Heart right ventricle (tissue), 16 donors: Measurements from ENCODE around the gene KIF6. TPM values are rescaled to one million over a fixed set of nuclear protein-coding genes. Genes with fewer than 3 reads are reported as not detected.

Source experiments
- ATAC-seq, 8 donors: fragments of 200-7000 bp; cut with Tn5 transposase; one replicate each; pipeline ENCODE4 v1.9.1; 2020; ENCODE audit warnings: mild to moderate bottlenecking in 8 of 8, moderate library complexity in 8 of 8, moderate number of reproducible peaks in 1 of 8
- DNase-seq, 2 donors: peaks; one replicate each; pipeline ENCODE4 v3.0.0-alpha.2; 2020
- H3K27ac ChIP-seq, 10 donors: fragments of 200-600 bp; sonication (generic) in 2 of 10; one replicate each; pipeline versions ENCODE4 v1.5.0 to v1.8.0; 2020 to 2022; ENCODE audit warnings: mild to moderate bottlenecking in 3 of 10
- H3K27me3 ChIP-seq, 7 donors: fragments of 200-600 bp; one replicate each; pipeline ENCODE4 v1.8.0; 2021 to 2022; ENCODE audit warnings: mild to moderate bottlenecking in 2 of 7
- H3K36me3 ChIP-seq, 9 donors: fragments of 200-600 bp; sonication (generic) in 1 of 9; one replicate each; pipeline versions ENCODE4 v1.5.0 to v1.8.0; 2020 to 2022; ENCODE audit warnings: mild to moderate bottlenecking in 2 of 9
- H3K4me1 ChIP-seq, 9 donors: fragments of 200-600 bp; sonication (generic) in 1 of 9; one replicate each; pipeline versions ENCODE4 v1.5.0 to v1.8.0; 2020 to 2022; ENCODE audit warnings: mild to moderate bottlenecking in 4 of 9
- H3K4me3 ChIP-seq, 10 donors: fragments of 200-600 bp; sonication (generic) in 2 of 10; one replicate each; pipeline versions ENCODE4 v1.5.0 to v1.8.0; 2020 to 2022; ENCODE audit warnings: mild to moderate bottlenecking in 7 of 10, moderate library complexity in 2 of 10
- H3K9me3 ChIP-seq, 11 donors: fragments of 200-600 bp in 10 of 11; sonication (generic) in 2 of 11; one replicate each; pipeline versions ENCODE4 v1.5.0 to v1.8.0; 2013 to 2022; ENCODE audit warnings: mild to moderate bottlenecking in 2 of 11, control low read depth in 1 of 11, moderate library complexity in 1 of 11
- WGBS, 2 donors: extraction: QIAGEN DNeasy Blood & Tissue Kit; methylation state at CpG; one replicate each; pipeline ENCODE4 v1.1.7; 2013; ENCODE audit warnings: inconsistent platforms in 1 of 2; 5-methylcytosine and 5-hydroxymethylcytosine counted together
- intact Hi-C, 10 donors: fragments of 100-400 bp; cut with DNase I; formaldehyde crosslinking; loops; one replicate each; pipeline versions ENCODE4 v1.11.1 to v1.14.2; 2022
- polyA plus RNA-seq, 2 donors: library from polyadenylated mRNA; stranded (reverse); fragments of 200-250 nt; gene quantifications; one replicate each; pipeline ENCODE4 v1.2.3, GENCODE V29; 2013
- total RNA-seq, 10 donors: library from RNA; stranded (reverse); fragmentation: NEBNext Ultra II Directional in 3 of 10; extraction: Animal tissue kit (Norgen Biotek cat#: 25700) in 3 of 10; gene quantifications; one replicate each; pipeline versions ENCODE4 v1.2.1 to v1.2.4, GENCODE V29; 2021 to 2023
- TF ChIP-seq, protein P1 (sequence below), 9 donors: fragments of 200-600 bp; sonication (generic) in 2 of 9; IDR thresholded peaks; one replicate each; pipeline versions ENCODE4 v1.5.0 to v1.8.0; 2021 to 2022; ENCODE audit warnings: antibody characterized with exemption in 9 of 9, mild to moderate bottlenecking in 5 of 9, moderate library complexity in 1 of 9
- donor health status: Arrhythmogenic right ventricular cardiomyopathy.
- donor health status: ischemic (EF 13 %, LVEDD 7.1; RV severe dilation, severe dysfunction).
- donor health status: healthy with polysubstance abuse.
- donor health status: DM: no; HTN: yes; CAD: no.
- donor health status: DM: no; HTN: no; CAD: no.
- donor health status: ischemic (EF 25% LVEDD 6.9; RV normal size, moderate dysfunction).
- donor health status: ischemic (EF 25% LVEDD 5.7; RV mildly dilated, moderate dysfunction).
- donor health status: healthy.
- donor health status: DM: yes; HTN: yes; CAD: no.
- donor health status: Ischemic cardiomyopathy.
- donor health status: ischemic (EF 35%, LVEDD 5.7; RV mildly dilated, moderate dysfunction).
- donor health status: nonischemic (EF 11% LVEDD 7.7; RV severe dilation, severe dysfunction).
- donor health status: DM: yes; HTN: yes; CAD: no.
- donor health status: PGD.
- donor health status: ischemic (EF 29% LVEDD 5.4; RV normal size, mild dysfunction).
- donor health status: nonischemic (EF 23%, LVEDD 6.1; RV moderate dilation, normal function).

KIF6 gene
- total and polyA plus RNA-seq, 12 donors: 0.01 to 1.6 (median 0.45) TPM; not detected in 2

DNA sequence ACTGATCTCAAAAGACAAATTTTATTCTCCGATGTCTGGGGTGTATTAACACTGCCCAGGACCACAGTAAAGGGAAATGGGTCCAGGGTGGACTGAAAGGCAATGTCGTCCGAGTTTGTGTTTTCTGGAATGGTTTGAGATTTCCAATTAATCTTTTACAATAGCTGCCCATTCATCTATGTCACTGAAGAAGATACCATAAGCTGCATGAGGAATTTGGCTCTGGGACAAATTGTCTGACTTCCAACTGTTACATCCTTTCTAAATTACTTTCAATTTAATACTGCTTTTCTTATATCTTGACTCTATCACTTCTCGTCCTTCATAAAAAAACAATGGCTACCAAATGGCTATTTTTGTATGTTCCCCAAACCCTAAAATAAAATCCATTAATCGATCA, 272.0 kb downstream of the KIF6 start:
- no peaks in the 10 kb centered on the region for H3K27me3 ChIP-seq
- H3K4me1 ChIP-seq: no peaks in the 10 kb centered on the region
- no peak overlapping the region for H3K27ac ChIP-seq
- DNase-seq (no peak), ATAC-seq (no peak)
- WGBS, 2 donors: 55 to 62% methylated on average over 5 of the region's 5 CpGs
- no peaks in the 10 kb centered on the region for H3K36me3 ChIP-seq
- TF ChIP-seq, protein P1, sequence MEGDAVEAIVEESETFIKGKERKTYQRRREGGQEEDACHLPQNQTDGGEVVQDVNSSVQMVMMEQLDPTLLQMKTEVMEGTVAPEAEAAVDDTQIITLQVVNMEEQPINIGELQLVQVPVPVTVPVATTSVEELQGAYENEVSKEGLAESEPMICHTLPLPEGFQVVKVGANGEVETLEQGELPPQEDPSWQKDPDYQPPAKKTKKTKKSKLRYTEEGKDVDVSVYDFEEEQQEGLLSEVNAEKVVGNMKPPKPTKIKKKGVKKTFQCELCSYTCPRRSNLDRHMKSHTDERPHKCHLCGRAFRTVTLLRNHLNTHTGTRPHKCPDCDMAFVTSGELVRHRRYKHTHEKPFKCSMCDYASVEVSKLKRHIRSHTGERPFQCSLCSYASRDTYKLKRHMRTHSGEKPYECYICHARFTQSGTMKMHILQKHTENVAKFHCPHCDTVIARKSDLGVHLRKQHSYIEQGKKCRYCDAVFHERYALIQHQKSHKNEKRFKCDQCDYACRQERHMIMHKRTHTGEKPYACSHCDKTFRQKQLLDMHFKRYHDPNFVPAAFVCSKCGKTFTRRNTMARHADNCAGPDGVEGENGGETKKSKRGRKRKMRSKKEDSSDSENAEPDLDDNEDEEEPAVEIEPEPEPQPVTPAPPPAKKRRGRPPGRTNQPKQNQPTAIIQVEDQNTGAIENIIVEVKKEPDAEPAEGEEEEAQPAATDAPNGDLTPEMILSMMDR (IDR thresholded peaks at IDR 0.05): no peak
- peaks cover 0 to 9% (median 0%) of the 10 kb centered on the region in 11 donors for H3K9me3 ChIP-seq
- intact Hi-C loops: no loop called here
- no peak overlapping the region for H3K4me3 ChIP-seq

DNA sequence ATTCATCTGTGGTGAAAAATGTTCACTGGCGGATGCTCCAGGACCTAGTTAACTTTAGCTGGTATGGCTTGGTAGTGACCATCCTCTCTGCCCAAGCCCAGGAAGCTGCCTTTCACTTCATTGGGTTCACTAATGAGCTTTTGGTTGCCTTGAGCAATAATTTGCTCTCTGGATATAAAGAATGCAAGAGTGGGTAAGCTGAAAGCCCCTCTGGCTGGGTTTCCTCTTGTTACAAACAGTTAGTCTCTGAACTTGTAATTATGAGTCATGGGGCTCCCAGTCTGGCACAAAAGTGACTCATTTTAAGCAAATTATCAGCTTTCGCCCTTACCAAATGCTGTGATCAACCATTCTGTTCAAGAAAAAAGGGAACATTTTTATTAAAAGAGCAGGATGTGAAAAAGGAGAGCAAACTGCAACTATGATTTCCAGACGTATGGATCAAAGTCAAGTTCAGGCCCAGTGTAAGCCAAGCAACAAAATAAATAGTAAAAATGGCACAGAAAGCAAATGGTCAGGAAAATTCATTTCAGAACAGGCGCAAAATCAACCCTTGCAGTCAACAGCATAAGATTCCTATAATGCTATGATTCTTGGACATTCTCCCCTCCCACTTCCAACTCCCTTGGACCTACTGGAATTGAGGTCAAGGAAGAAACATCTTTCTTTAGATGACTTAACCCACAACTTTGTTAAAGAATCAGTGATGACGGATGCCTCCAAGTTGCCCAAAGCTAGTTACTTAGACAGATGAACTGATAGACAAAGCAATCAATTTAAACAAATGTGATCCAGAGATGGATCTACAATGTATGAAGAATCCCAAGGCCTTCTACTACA, 272.7 kb downstream of the KIF6 start:
- H3K4me1 ChIP-seq: no peaks in the 10 kb centered on the region
- WGBS, 2 donors: 89 to 95% methylated on average over 5 of the region's 5 CpGs
- DNase-seq (no peak), ATAC-seq (no peak)
- no peak overlapping the region for H3K27ac ChIP-seq
- H3K4me3 ChIP-seq: no peak overlapping the region
- H3K36me3 ChIP-seq: no peaks in the 10 kb centered on the region
- peaks cover 0 to 9% (median 0%) of the 10 kb centered on the region in 11 donors for H3K9me3 ChIP-seq
- TF ChIP-seq, protein P1 (IDR thresholded peaks at IDR 0.05): no peak
- H3K27me3 ChIP-seq: no peaks in the 10 kb centered on the region
- intact Hi-C loops: no loop called here

DNA sequence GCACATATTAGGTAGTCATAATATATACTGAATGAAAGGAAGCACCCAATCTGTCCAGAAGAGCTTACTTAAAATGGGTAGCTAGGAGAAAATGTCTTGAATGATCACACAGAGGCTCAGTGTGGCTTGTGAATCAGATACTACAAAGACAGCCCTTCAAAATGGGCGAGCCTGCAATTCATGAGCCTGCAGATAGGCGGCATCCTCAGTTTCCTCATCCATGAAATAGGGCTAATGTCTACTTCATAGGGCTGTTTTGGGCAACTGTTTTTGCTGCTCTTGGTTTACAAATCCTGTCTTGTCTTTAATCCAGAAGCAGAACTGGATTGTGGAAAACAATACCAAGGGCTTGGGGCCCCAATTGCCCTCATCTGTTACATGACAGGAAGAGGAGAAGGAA, 273.4 kb downstream of the KIF6 start:
- intact Hi-C loops: no loop called here
- no peak for DNase-seq
- Histone ChIP-seq H3K4me3 (no peak overlapping the region), H3K36me3 (no peaks in the 10 kb centered on the region), H3K27ac (no peak overlapping the region), H3K4me1 (no peaks in the 10 kb centered on the region), H3K9me3 (peaks cover 0 to 9% (median 0%) of the 10 kb centered on the region in 11 donors), H3K27me3 (no peaks in the 10 kb centered on the region)
- WGBS, 2 donors: 62 to 75% methylated on average over 2 of the region's 2 CpGs
- ATAC-seq: no peak
- TF ChIP-seq, protein P1 (IDR thresholded peaks at IDR 0.05): peak in 2 of 9 donors; percentile 11 to 20

DNA sequence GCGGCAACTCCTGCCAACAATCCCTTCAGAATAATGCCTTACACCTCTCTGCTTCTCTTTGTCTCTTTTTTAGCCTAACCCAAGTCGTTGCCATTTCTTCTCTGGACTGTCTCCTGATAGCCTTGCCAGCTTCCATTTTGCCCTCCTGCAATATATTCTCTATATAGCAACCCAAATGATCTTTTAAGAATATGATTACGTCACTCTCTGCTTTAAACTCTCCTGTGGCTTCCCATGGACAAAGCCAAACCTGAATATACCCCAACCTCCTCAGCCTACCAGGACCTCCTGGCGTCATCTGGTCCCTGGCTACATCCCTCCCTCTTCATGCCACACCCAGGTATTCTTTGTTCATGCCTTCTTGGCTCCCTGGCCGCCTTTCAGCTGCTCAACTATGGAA, 276.2 kb downstream of the KIF6 start:
- Histone ChIP-seq H3K27me3 (no peaks in the 10 kb centered on the region), H3K9me3 (peaks cover 0 to 6% (median 0%) of the 10 kb centered on the region in 11 donors), H3K36me3 (no peaks in the 10 kb centered on the region), H3K27ac (no peak overlapping the region), H3K4me3 (no peak overlapping the region), H3K4me1 (no peaks in the 10 kb centered on the region)
- no peak for ATAC-seq
- intact Hi-C loops: no loop called here
- no peak for DNase-seq
- WGBS, 2 donors: 80 to 83% methylated on average over 5 of the region's 5 CpGs
- TF ChIP-seq, protein P1 (IDR thresholded peaks at IDR 0.05): no peak
